ENCODE data around the gene CSRP1.

- TF ChIP-seq CTCF (IDR thresholded peaks at IDR 0.05), result no peak
- no peak for TF ChIP-seq POLR2A (IDR thresholded peaks at IDR 0.05)
- no peak for TF ChIP-seq POLR2AphosphoS5 (IDR thresholded peaks at IDR 0.05)
Observed at GRCh38 chr1:201544710-201545109, 37.8 kb upstream of the CSRP1 start.
